HCT116 (cell line): Measurements from ENCODE around the gene ITGAD.

Experiments
- EZH2 ChIP-seq: fragments of 200-600 bp; sonication (generic); IDR thresholded peaks from 2 replicates; pipeline ENCODE4 v1.6.1; 2017; ENCODE audit warnings: antibody characterized with exemption, mixed run types
- POLR2A ChIP-seq: IDR thresholded peaks from 2 replicates; pipeline ENCODE4 v1.7.0; 2011; ENCODE audit warnings: borderline replicate concordance; ENCODE audit not compliant: insufficient read depth, insufficient read length; ENCODE audit errors: extremely low read depth
- TF ChIP-seq, protein P1 (sequence below): IDR thresholded peaks from 2 replicates; pipeline ENCODE4 v1.6.1; 2012; ENCODE audit warnings: low read depth

DNA sequence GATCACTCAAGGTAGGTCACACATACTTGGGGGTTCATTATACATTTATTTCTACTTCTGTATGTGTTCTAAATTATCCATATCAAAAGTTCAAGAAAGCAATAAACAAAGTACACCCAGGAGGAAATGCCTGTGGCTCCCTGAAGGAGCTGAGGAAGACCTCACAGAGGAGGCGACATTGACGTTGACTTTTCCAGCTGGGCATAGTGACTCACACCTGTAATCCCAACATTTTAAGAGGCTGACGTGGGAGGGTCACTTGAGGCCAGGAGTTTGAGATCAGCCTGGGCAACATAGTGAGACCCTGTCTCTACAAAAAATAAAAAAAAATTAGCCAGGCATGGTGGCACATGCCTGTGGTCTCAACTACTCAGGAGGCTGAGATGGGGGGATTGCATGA, 16.3 kb downstream of the ITGAD start:
- TF ChIP-seq POLR2A (no peak), EZH2 (no peak)
- TF ChIP-seq, protein P1, sequence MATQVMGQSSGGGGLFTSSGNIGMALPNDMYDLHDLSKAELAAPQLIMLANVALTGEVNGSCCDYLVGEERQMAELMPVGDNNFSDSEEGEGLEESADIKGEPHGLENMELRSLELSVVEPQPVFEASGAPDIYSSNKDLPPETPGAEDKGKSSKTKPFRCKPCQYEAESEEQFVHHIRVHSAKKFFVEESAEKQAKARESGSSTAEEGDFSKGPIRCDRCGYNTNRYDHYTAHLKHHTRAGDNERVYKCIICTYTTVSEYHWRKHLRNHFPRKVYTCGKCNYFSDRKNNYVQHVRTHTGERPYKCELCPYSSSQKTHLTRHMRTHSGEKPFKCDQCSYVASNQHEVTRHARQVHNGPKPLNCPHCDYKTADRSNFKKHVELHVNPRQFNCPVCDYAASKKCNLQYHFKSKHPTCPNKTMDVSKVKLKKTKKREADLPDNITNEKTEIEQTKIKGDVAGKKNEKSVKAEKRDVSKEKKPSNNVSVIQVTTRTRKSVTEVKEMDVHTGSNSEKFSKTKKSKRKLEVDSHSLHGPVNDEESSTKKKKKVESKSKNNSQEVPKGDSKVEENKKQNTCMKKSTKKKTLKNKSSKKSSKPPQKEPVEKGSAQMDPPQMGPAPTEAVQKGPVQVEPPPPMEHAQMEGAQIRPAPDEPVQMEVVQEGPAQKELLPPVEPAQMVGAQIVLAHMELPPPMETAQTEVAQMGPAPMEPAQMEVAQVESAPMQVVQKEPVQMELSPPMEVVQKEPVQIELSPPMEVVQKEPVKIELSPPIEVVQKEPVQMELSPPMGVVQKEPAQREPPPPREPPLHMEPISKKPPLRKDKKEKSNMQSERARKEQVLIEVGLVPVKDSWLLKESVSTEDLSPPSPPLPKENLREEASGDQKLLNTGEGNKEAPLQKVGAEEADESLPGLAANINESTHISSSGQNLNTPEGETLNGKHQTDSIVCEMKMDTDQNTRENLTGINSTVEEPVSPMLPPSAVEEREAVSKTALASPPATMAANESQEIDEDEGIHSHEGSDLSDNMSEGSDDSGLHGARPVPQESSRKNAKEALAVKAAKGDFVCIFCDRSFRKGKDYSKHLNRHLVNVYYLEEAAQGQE, result no peak
